ENCODE data around the gene PLEKHM2.

Gene PLEKHM2

GRCh38 chr1:15683345-15684039, 628 bp upstream of the PLEKHM2 start:
- TF ChIP-seq EZH2 (IDR thresholded peaks at IDR 0.05; ENCODE audit: borderline replicate concordance, low read length) (no peak), CTCF (IDR thresholded peaks at IDR 0.05; ENCODE audit: low read length) (no peak)
- H2AFZ ChIP-seq (ENCODE audit: low read length) = no peak overlapping the region

GRCh38 chr1:15684468-15685291, 560 bp downstream of the PLEKHM2 start:
- no peaks in the 10 kb centered on the region for H3K9me2 ChIP-seq (ENCODE audit: low read depth, low read length)
- H3K9me3 ChIP-seq (ENCODE audit: low read length) = no peaks in the 10 kb centered on the region
- peaks cover 18% of the 10 kb centered on the region for H3K36me3 ChIP-seq (ENCODE audit: insufficient read depth, low read length)
- peak overlapping the region; percentile 94 for H3K4me3 ChIP-seq (ENCODE audit: low read depth, low read length, poor library complexity, severe bottlenecking)
- H2AFZ ChIP-seq (ENCODE audit: low read length) = no peak overlapping the region
- peak overlapping the region; percentile 89 for H3K9ac ChIP-seq (ENCODE audit: low read length)
- H3K4me1 ChIP-seq (ENCODE audit: insufficient read depth, low read length, severe bottlenecking) = peaks cover 30% of the 10 kb centered on the region
- peak overlapping the region; percentile 85 for H3K4me2 ChIP-seq (ENCODE audit: low read length)
- peak overlapping the region; percentile 43 for H3K27ac ChIP-seq (ENCODE audit: low read depth, low read length, poor library complexity, severe bottlenecking)
- TF ChIP-seq CTCF (IDR thresholded peaks at IDR 0.05; ENCODE audit: low read length) = no peak
- TF ChIP-seq EZH2 (IDR thresholded peaks at IDR 0.05; ENCODE audit: borderline replicate concordance, low read length) = no peak
- H3K27me3 ChIP-seq (ENCODE audit: insufficient read depth, low read length) = no peaks in the 10 kb centered on the region
- H3K79me2 ChIP-seq (ENCODE audit: insufficient read depth, low read length) = peaks cover 36% of the 10 kb centered on the region
- H4K20me1 ChIP-seq (ENCODE audit: insufficient read depth, low read length) = no peaks in the 10 kb centered on the region
- H3F3A ChIP-seq (ENCODE audit: insufficient read depth, low read length) = no peaks in the 10 kb centered on the region

More at GRCh38 chr1:15683345-15684039, 628 bp upstream of the PLEKHM2 start:
- H3F3A ChIP-seq (ENCODE audit: insufficient read depth, low read length) = no peaks in the 10 kb centered on the region
- H3K4me3 ChIP-seq (ENCODE audit: low read depth, low read length, poor library complexity, severe bottlenecking) = peak overlapping the region; percentile 77
- H3K9me2 ChIP-seq (ENCODE audit: low read depth, low read length) = no peaks in the 10 kb centered on the region
- H3K4me1 ChIP-seq (ENCODE audit: insufficient read depth, low read length, severe bottlenecking) = peaks cover 30% of the 10 kb centered on the region
- no peaks in the 10 kb centered on the region for H4K20me1 ChIP-seq (ENCODE audit: insufficient read depth, low read length)
- peaks cover 8% of the 10 kb centered on the region; the same call in 1 of the 2 replicates for H3K36me3 ChIP-seq (ENCODE audit: insufficient read depth, low read length)
- peak overlapping the region; percentile 37 for H3K27ac ChIP-seq (ENCODE audit: low read depth, low read length, poor library complexity, severe bottlenecking)
- peak overlapping the region; percentile 72 for H3K4me2 ChIP-seq (ENCODE audit: low read length)
- H3K9me3 ChIP-seq (ENCODE audit: low read length) = no peaks in the 10 kb centered on the region
- peak overlapping the region; percentile 90 for H3K9ac ChIP-seq (ENCODE audit: low read length)
- no peaks in the 10 kb centered on the region for H3K27me3 ChIP-seq (ENCODE audit: insufficient read depth, low read length)
- H3K79me2 ChIP-seq (ENCODE audit: insufficient read depth, low read length) = peaks cover 28% of the 10 kb centered on the region

- no peaks in the 10 kb centered on the region for H4K20me1 ChIP-seq (ENCODE audit: insufficient read depth, low read length)
- H3K27me3 ChIP-seq (ENCODE audit: insufficient read depth, low read length) = no peaks in the 10 kb centered on the region
- H3K4me1 ChIP-seq (ENCODE audit: insufficient read depth, low read length, severe bottlenecking) = peaks cover 30% of the 10 kb centered on the region
- no peak overlapping the region for H2AFZ ChIP-seq (ENCODE audit: low read length)
- TF ChIP-seq EZH2 (IDR thresholded peaks at IDR 0.05; ENCODE audit: borderline replicate concordance, low read length) (no peak), CTCF (IDR thresholded peaks at IDR 0.05; ENCODE audit: low read length) (no peak)
- H3K9me2 ChIP-seq (ENCODE audit: low read depth, low read length) = no peaks in the 10 kb centered on the region
- H3K9me3 ChIP-seq (ENCODE audit: low read length) = no peaks in the 10 kb centered on the region
- H3F3A ChIP-seq (ENCODE audit: insufficient read depth, low read length) = no peaks in the 10 kb centered on the region
- H3K4me2 ChIP-seq (ENCODE audit: low read length) = peak overlapping the region; percentile 85
- H3K9ac ChIP-seq (ENCODE audit: low read length) = peak overlapping the region; percentile 20; the same call in 1 of the 2 replicates
- H3K27ac ChIP-seq (ENCODE audit: low read depth, low read length, poor library complexity, severe bottlenecking) = no peak overlapping the region
- peaks cover 43% of the 10 kb centered on the region for H3K79me2 ChIP-seq (ENCODE audit: insufficient read depth, low read length)
- peaks cover 18% of the 10 kb centered on the region for H3K36me3 ChIP-seq (ENCODE audit: insufficient read depth, low read length)
- peak overlapping the region; percentile 94 for H3K4me3 ChIP-seq (ENCODE audit: low read depth, low read length, poor library complexity, severe bottlenecking)
These were observed 1.7 kb downstream of the PLEKHM2 start for GRCh38 chr1:15685820-15686219.

Measured in OCI-LY1 (cell line).